Testis (tissue), 2 donors: ENCODE results near the gene NOS1.

Experiments used
- CTCF ChIP-seq, 3 experiments: fragments of 450-650 bp in 2 of 3; fragments of 200-600 bp in 1 of 3; sonication (generic) in 1 of 3; IDR thresholded peaks; one replicate each; pipeline ENCODE4 v1.5.1; 2016 to 2019; ENCODE audit warnings: antibody characterized with exemption in 3 of 3, mild to moderate bottlenecking in 2 of 3, moderate library complexity in 1 of 3
- POLR2A ChIP-seq: fragments of 450-650 bp; IDR thresholded peaks from one replicate; pipeline ENCODE4 v1.6.1; 2017; ENCODE audit warnings: antibody characterized with exemption, mild to moderate bottlenecking, moderate library complexity

DNA sequence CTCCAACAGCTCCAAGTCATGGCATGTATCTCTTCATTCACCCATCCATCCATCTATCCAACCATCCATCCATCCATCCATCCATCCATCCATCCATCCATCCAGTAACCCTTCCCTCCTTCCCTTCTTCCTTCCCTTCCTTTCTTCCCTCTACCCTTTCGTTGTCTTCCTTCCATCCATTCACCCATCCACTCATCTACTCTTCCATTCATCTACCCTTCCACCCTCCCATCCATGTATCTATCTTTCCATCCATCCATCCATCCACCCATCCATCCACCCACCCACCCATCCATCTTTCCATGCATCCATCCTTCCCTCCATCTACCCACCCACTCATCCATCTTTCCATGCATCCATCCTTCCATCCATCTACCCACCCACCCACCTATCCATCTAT lies 117.9 kb downstream of the NOS1 start:
- no peak for TF ChIP-seq CTCF (IDR thresholded peaks at IDR 0.05)
- TF ChIP-seq POLR2A, result no peak
